Measurements from ENCODE around the gene B3GALT5.

B3GALT5 gene

GRCh38 chr21:39647476-39647875, 34.7 kb downstream of the B3GALT5 start:
- Histone ChIP-seq H3K27me3 (replicated peaks; ENCODE audit: insufficient read depth, low read length) (no peaks in the 10 kb centered on the region), H3K4me2 (ENCODE audit: low read depth, low read length) (no peak overlapping the region), H2AFZ (ENCODE audit: low read length) (no peak overlapping the region), H3K4me1 (ENCODE audit: low read length) (peaks cover 20% of the 10 kb centered on the region), H3F3A (ENCODE audit: insufficient read depth, low read length) (peaks cover 14% of the 10 kb centered on the region), H3K9me3 (replicated peaks; ENCODE audit: insufficient read depth, low read length) (no peaks in the 10 kb centered on the region), H3K36me3 (replicated peaks; ENCODE audit: insufficient read depth, low read length) (no peaks in the 10 kb centered on the region), H3K4me3 (ENCODE audit: low read length) (no peak overlapping the region), H3K9ac (ENCODE audit: low read length) (no peak overlapping the region), H3K79me2 (ENCODE audit: low read length) (no peaks in the 10 kb centered on the region), H3K9me2 (replicated peaks; ENCODE audit: insufficient read depth, low read length) (no peaks in the 10 kb centered on the region), H4K20me1 (ENCODE audit: insufficient read depth, low read length) (no peaks in the 10 kb centered on the region), H3K27ac (ENCODE audit: low read length) (no peak overlapping the region)
- TF ChIP-seq EZH2 (optimal IDR thresholded peaks at IDR 0.05; ENCODE audit: low read depth, low read length): no peak
- TF ChIP-seq CTCF (IDR thresholded peaks at IDR 0.05; ENCODE audit: low read length): no peak
- TF ChIP-seq EZH2phosphoT487 (IDR thresholded peaks at IDR 0.05; ENCODE audit: low read length): no peak
- no peak for DNase-seq

- Histone ChIP-seq H3K9me3 (replicated peaks; ENCODE audit: insufficient read depth, low read length) (no peaks in the 10 kb centered on the region), H3K27ac (ENCODE audit: low read length) (no peak overlapping the region), H3K4me3 (ENCODE audit: low read length) (no peak overlapping the region), H3K36me3 (replicated peaks; ENCODE audit: insufficient read depth, low read length) (no peaks in the 10 kb centered on the region), H4K20me1 (ENCODE audit: insufficient read depth, low read length) (no peaks in the 10 kb centered on the region), H3K9ac (ENCODE audit: low read length) (no peak overlapping the region), H2AFZ (ENCODE audit: low read length) (no peak overlapping the region), H3F3A (ENCODE audit: insufficient read depth, low read length) (peaks cover 2% of the 10 kb centered on the region), H3K9me2 (replicated peaks; ENCODE audit: insufficient read depth, low read length) (no peaks in the 10 kb centered on the region), H3K4me2 (ENCODE audit: low read depth, low read length) (no peak overlapping the region), H3K79me2 (ENCODE audit: low read length) (no peaks in the 10 kb centered on the region), H3K27me3 (replicated peaks; ENCODE audit: insufficient read depth, low read length) (no peaks in the 10 kb centered on the region), H3K4me1 (ENCODE audit: low read length) (peaks cover 7% of the 10 kb centered on the region)
- DNase-seq: peak; percentile 5
- TF ChIP-seq CTCF (IDR thresholded peaks at IDR 0.05; ENCODE audit: low read length) (no peak), EZH2 (optimal IDR thresholded peaks at IDR 0.05; ENCODE audit: low read depth, low read length) (no peak), EZH2phosphoT487 (IDR thresholded peaks at IDR 0.05; ENCODE audit: low read length) (no peak)
These were observed 36.1 kb downstream of the B3GALT5 start for GRCh38 chr21:39648879-39649278.

GRCh38 chr21:39649526-39649925, 36.8 kb downstream of the B3GALT5 start:
- no peak overlapping the region for H3K27ac ChIP-seq (ENCODE audit: low read length)
- no peak overlapping the region for H3K4me3 ChIP-seq (ENCODE audit: low read length)
- no peak overlapping the region for H2AFZ ChIP-seq (ENCODE audit: low read length)
- TF ChIP-seq EZH2 (optimal IDR thresholded peaks at IDR 0.05; ENCODE audit: low read depth, low read length): no peak
- no peaks in the 10 kb centered on the region for H3K36me3 ChIP-seq (replicated peaks; ENCODE audit: insufficient read depth, low read length)
- no peaks in the 10 kb centered on the region for H4K20me1 ChIP-seq (ENCODE audit: insufficient read depth, low read length)
- no peaks in the 10 kb centered on the region for H3K27me3 ChIP-seq (replicated peaks; ENCODE audit: insufficient read depth, low read length)
- H3K9ac ChIP-seq (ENCODE audit: low read length): no peak overlapping the region
- no peak for DNase-seq
- peaks cover under 1% of the 10 kb centered on the region for H3K4me1 ChIP-seq (ENCODE audit: low read length)
- no peaks in the 10 kb centered on the region for H3K9me2 ChIP-seq (replicated peaks; ENCODE audit: insufficient read depth, low read length)
- no peaks in the 10 kb centered on the region for H3K9me3 ChIP-seq (replicated peaks; ENCODE audit: insufficient read depth, low read length)
- H3K4me2 ChIP-seq (ENCODE audit: low read depth, low read length): no peak overlapping the region
- no peaks in the 10 kb centered on the region for H3K79me2 ChIP-seq (ENCODE audit: low read length)
- H3F3A ChIP-seq (ENCODE audit: insufficient read depth, low read length): no peaks in the 10 kb centered on the region

GRCh38 chr21:39650306-39650705, 37.6 kb downstream of the B3GALT5 start:
- Histone ChIP-seq H3K9me2 (replicated peaks; ENCODE audit: insufficient read depth, low read length) (no peaks in the 10 kb centered on the region), H3K27me3 (replicated peaks; ENCODE audit: insufficient read depth, low read length) (no peaks in the 10 kb centered on the region), H3K4me1 (ENCODE audit: low read length) (no peaks in the 10 kb centered on the region), H3K9me3 (replicated peaks; ENCODE audit: insufficient read depth, low read length) (no peaks in the 10 kb centered on the region), H3K36me3 (replicated peaks; ENCODE audit: insufficient read depth, low read length) (no peaks in the 10 kb centered on the region), H3F3A (ENCODE audit: insufficient read depth, low read length) (no peaks in the 10 kb centered on the region), H3K4me2 (ENCODE audit: low read depth, low read length) (no peak overlapping the region), H3K27ac (ENCODE audit: low read length) (no peak overlapping the region), H4K20me1 (ENCODE audit: insufficient read depth, low read length) (no peaks in the 10 kb centered on the region), H2AFZ (ENCODE audit: low read length) (no peak overlapping the region), H3K79me2 (ENCODE audit: low read length) (no peaks in the 10 kb centered on the region), H3K4me3 (ENCODE audit: low read length) (no peak overlapping the region), H3K9ac (ENCODE audit: low read length) (no peak overlapping the region)
- TF ChIP-seq EZH2phosphoT487 (IDR thresholded peaks at IDR 0.05; ENCODE audit: low read length) (no peak), EZH2 (optimal IDR thresholded peaks at IDR 0.05; ENCODE audit: low read depth, low read length) (no peak), CTCF (IDR thresholded peaks at IDR 0.05; ENCODE audit: low read length) (no peak)
- DNase-seq: peak; percentile 6

All from MM.1S (cell line).